GM03348 (cell line): Measurements from ENCODE around the gene PRR5.
A peak's percentile ranks its signal among the peaks of the same experiment; 100 is the strongest.
"Not testable (repeated sequence)": the region's sequence is repeated elsewhere in the genome, so short reads cannot be mapped to it uniquely, and the experiment has no call there.

Source experiments
- DNase-seq: peaks from one replicate; pipeline ENCODE4 v3.0.0; 2012; ENCODE audit warnings: low spot score

The PRR5 gene

DNA sequence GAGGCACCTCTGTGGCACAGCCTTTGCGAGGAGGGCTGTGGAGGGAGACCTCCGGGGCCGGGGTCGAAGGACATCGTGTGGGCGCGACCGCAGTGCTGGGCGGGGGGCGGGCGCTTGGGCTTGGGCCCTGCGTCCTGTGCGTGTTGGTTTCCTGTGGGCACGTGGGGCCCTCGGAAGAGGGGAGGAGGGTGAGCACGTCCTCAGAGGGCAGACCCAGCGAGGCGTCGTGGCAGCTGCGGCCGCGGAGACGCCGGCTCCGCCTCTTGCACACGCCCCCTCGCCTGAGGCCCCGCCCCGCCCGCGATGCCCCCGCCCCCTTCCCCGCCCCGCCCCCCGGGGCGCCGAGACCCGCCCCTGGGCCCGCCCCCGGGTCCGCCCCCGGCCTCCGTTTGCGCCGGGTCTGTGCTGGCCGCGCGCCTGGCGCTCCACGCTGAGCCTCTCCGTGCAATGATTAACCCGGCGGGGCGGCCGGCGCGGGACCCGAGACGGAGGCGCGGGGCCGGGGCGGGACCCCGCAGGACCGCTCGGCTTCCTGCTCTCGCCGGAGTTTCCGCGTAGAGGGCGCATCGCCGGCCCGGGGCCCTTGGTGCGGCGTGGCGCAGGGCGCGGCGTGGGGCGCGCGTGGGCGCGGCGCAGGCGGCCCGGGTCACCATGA is at the start of gene PRR5:
Gene PRR5 (plus strand): TSS at position 381 of the 655 bp plus-strand sequence. CDS start 271 bp downstream, at position 652.
- peak; percentile 97 for DNase-seq

GRCh38 chr22:44652866-44653265 is 49.1 kb upstream of the PRR5 start:
- not testable (repeated sequence) for DNase-seq

DNA sequence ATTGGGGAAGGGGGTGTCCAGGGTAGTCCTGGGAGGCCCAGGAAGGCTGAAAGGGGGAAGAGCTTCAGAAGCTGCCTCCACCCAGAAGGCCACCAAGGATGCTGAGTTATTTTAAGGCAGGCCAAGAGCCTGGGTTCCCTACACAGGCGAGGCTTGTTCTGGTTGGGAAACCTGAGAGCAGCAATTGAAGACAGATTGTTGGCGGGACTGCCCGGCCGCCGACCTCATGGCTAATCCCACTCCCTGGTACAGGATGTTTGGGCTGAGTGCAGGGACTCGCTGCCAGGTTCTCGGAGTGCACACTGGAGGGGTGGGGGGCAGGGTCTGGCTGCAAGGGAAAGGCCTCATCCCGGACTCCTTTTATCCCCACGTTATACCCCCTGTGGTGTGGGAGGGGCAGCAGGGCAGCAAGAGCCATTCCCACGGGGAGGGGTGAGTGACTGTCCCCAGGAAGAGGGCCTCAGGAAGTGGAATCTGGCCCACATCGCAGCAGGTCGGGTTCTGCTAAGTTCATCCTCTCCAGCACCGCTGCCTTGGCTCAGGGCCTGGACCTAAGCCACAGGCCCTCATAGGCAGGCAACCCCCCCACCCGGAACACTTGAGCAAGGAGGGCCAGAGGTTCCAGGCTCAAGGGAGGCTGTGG is 43.6 kb upstream of the PRR5 start:
- peak; percentile 80 for DNase-seq

DNA sequence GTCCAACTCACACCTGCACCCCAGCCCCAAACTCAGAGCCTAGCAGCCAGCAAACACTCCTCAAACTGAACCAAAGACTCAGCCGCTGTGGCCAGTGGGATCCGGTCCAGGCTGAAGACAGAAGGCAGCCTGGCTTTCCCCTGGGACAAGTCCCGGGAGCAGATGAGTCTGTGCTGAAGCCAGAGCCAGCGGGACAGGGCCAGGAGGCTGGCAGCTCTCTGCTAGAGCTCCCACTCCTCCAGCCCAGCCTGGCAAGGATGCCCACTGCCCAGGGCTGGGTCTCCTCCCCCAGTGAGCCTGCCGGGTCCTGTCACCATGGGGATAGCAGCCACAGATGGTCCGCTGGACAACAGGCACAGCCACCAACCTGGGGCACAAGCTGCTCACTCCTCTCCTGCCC is 42.9 kb upstream of the PRR5 start:
- DNase-seq, result peak; percentile 75

GRCh38 chr22:44660051-44660830 is 41.8 kb upstream of the PRR5 start:
- DNase-seq, result no peak

GRCh38 chr22:44661070-44661469 is 40.9 kb upstream of the PRR5 start:
- no peak for DNase-seq

- DNase-seq, result no peak
Measured at GRCh38 chr22:44661659-44662569, 40.1 kb upstream of the PRR5 start.

DNA sequence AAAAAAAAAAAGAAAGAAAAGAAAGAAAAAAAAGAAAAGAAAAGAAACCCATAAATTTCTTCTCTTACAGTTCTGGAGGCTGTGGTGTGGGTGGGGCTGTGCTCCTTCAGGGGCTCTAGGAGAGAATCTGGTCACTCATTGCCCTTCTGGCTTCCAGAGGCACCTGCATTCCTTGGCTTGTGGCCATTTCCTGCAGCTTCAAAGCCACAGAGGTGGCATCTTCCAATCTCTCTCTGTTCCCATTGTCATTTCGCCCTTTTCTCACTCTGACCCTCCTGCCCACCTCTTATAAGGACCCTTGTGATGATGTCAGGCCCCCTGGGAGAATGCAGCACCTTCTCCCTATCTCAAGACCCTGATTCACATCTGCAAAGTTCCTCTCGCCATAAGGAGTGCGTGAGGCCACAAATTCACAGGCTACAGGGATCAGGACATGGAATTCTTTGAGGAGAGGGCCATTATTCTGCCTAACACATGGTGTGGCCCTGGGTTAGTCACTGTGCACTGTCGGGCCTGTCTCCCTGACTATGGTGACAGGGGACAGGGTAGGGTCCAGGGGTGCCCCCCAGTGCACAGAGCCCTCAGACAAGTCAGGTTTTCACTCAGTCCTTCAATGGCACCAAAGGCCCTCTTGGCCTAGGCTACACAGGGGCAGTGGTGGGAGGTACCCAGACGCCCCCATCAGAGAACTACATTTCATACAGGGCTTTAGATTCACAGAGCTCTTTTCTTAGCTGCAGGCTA is 38.6 kb upstream of the PRR5 start:
- no peak for DNase-seq

GRCh38 chr22:44664149-44664548 is 37.9 kb upstream of the PRR5 start:
- no peak for DNase-seq

DNA sequence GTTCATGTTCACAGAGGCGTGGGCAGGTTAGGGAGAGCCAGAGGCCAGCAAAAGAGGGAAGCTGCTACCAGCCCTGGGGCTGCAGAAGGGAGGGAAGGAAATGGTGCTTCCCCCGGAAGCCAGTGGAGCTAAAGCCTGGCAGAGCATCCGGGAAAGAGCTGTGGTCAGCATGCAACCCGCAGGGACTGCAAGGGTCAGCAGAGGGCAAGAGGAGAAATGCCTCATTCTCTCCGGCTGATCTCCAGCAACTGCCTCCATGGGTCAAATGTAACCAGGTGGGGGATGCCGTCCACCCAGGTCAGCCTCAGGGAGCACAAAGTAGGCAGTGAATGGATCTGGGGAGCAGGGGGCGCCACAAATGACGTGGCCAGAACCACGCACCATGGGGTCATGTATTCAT is 36.9 kb upstream of the PRR5 start:
- no peak for DNase-seq

GRCh38 chr22:44666207-44666585 is 35.8 kb upstream of the PRR5 start:
- DNase-seq, result no peak

- DNase-seq, result no peak
Measured at GRCh38 chr22:44667276-44667675, 34.7 kb upstream of the PRR5 start.

- DNase-seq, result peak; percentile 47
Measured at GRCh38 chr22:44667829-44668189, 34.2 kb upstream of the PRR5 start.

DNA sequence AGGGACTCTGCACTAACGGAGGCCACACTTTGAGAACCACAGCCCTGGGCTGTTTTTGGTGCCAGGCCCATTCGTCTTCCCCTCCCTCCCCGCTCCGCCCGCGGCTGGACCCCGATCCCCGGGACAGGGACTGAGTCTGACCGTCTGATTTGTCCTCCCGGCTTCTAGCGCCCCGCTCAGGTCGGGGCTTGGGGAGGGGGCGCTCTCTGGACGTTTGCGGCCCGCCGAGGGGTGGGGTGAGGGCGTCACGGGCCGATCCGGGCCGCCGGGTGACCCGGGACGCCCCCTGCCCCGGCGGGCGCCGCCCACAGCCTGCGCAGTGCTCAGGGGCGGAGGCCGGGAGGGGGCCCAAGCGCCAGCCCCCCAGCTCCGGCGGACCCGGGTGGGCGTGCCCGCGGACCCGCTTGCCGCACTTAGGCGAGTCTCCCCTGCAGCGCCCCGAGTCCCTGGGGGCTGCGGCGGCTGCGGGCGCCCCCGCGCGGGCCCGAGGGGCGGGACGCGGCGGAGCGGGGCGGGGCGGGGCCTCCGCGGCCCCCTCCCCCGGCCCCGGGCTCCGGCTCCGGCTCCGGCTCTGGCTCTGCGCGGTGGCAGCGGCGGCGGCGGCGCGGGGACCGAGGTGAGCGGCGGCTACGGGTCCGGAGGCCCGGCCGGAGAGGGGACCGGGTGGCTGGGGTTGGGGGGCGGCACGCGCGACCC is 33.7 kb upstream of the PRR5 start:
- peak; percentile 91 for DNase-seq

DNA sequence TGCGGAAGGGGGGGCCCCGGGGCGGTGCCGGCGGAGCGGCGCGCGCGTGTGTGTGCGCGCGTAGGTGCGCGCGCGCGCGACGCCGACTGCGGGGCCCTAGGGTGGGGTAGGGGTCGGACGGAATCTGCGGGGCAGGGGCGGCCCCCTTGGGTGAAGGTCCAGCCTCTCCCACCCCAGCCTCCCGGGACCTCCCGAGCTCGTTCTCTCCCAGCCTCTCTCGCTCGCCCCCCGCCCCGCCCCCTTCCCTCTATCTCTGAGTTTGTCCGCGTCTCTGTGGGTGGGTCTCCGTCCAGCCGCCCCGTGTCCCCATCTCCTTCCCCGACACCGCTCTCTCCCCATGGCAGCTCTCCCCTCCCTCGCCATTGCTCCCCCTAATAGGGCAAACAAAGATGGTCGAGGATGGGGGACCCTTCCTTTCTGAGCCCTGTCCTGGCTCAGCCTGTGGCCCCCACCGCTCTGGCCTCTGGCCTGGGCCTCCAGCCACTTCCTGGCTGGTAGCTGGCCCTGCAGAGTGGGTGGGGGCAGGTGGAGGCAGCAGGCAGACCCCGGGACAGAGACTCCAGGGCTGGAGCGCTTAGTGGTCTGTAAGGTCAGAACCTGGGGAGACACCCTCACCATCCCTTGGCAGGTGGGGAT is 33.0 kb upstream of the PRR5 start:
- DNase-seq, result no peak

GRCh38 chr22:44669561-44669976 is 32.4 kb upstream of the PRR5 start:
- DNase-seq, result peak; percentile 75

GRCh38 chr22:44670220-44670988 is 31.6 kb upstream of the PRR5 start:
- DNase-seq, result no peak

DNA sequence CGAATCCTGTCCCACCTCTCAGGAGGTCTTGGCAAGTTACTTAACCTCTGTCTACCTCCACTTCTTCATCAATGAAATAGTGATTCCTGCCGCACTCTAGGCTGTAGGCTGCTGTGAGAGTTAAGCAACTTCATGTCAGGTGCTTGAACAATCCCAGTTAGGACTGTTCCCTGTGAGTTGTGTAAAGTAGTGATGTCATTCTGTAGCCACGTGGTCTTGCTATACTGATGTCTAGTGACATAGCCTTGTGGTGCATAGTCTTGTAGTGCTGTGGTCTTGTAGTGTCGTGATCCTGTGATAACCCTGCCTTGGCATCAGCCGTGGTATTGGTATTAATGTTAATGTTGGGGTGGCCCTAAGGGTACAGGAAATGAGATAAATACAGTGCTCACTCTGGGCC is 30.3 kb upstream of the PRR5 start:
- no peak for DNase-seq

- no peak for DNase-seq
Measured at GRCh38 chr22:44672632-44673031, 29.4 kb upstream of the PRR5 start.

DNA sequence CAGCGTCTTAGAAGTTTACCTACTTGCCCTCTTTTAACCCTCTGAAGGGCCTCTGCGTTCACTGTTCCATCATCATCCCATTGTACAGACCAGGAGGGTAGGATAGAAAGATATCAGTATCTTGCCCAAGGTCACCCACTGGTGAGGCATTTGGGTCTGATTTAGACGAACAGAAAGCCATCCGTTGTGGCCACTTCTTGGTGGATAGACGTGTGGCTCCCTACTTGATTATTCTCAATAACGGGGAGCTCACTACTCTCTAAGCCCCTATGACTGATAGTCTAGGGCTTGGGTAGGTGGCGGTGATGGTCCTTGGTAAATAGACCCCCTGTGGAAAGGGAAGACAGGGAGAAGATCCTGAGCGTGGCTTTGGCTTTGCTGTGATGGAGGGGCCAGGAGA is 28.6 kb upstream of the PRR5 start:
- no peak for DNase-seq
